GM18870 (cell line): Measurements from ENCODE around the gene WDR88.
"Not testable (repeated sequence)": the region's sequence is repeated elsewhere in the genome, so short reads cannot be mapped to it uniquely, and the experiment has no call there.

Source experiments
- ATAC-seq: cut with Tn5 transposase; IDR thresholded peaks from one replicate; pipeline ENCODE4 v1.9.1; 2021; ENCODE audit warnings: moderate library complexity; ENCODE audit not compliant: unreplicated experiment

The WDR88 gene

GRCh38 chr19:33126712-33127111 lies 5.2 kb upstream of the WDR88 start:
- ATAC-seq: not testable (repeated sequence)

- ATAC-seq: no peak
Observed at GRCh38 chr19:33129901-33130300, 2.0 kb upstream of the WDR88 start.

- ATAC-seq: no peak
Observed at GRCh38 chr19:33130433-33130832, 1.5 kb upstream of the WDR88 start.

GRCh38 chr19:33132425-33132824 lies 511 bp downstream of the WDR88 start:
- no peak for ATAC-seq

- no peak for ATAC-seq
Observed at GRCh38 chr19:33133438-33134031, 1.6 kb downstream of the WDR88 start.

- ATAC-seq: no peak
Observed at GRCh38 chr19:33134571-33135041, 2.7 kb downstream of the WDR88 start.

GRCh38 chr19:33139165-33139564 lies 7.3 kb downstream of the WDR88 start:
- no peak for ATAC-seq

GRCh38 chr19:33143897-33144405 lies 12.0 kb downstream of the WDR88 start:
- no peak for ATAC-seq

- no peak for ATAC-seq
Observed at GRCh38 chr19:33146209-33146608, 14.3 kb downstream of the WDR88 start.

GRCh38 chr19:33147538-33147937 lies 15.6 kb downstream of the WDR88 start:
- no peak for ATAC-seq

- ATAC-seq: no peak
Observed at GRCh38 chr19:33150852-33151518, 19.1 kb downstream of the WDR88 start.

- ATAC-seq: no peak
Observed at GRCh38 chr19:33152176-33152575, 20.3 kb downstream of the WDR88 start.

GRCh38 chr19:33152625-33153024 lies 20.7 kb downstream of the WDR88 start:
- not testable (repeated sequence) for ATAC-seq

- not testable (repeated sequence) for ATAC-seq
Observed at GRCh38 chr19:33154313-33154712, 22.4 kb downstream of the WDR88 start.

- no peak for ATAC-seq
Observed at GRCh38 chr19:33156334-33156733, 24.4 kb downstream of the WDR88 start.

- ATAC-seq: no peak
Observed at GRCh38 chr19:33157906-33158305, 26.0 kb downstream of the WDR88 start.

- ATAC-seq: no peak
Observed at GRCh38 chr19:33158365-33158764, 26.5 kb downstream of the WDR88 start.

GRCh38 chr19:33159149-33159548 lies 27.2 kb downstream of the WDR88 start:
- ATAC-seq: no peak

GRCh38 chr19:33159893-33160292 lies 28.0 kb downstream of the WDR88 start:
- ATAC-seq: no peak

GRCh38 chr19:33161201-33161600 lies 29.3 kb downstream of the WDR88 start:
- ATAC-seq: no peak

- no peak for ATAC-seq
Observed at GRCh38 chr19:33163481-33163880, 31.6 kb downstream of the WDR88 start.

GRCh38 chr19:33166037-33166436 lies 34.1 kb downstream of the WDR88 start:
- ATAC-seq: not testable (repeated sequence)
